ENCODE data around the gene KIRREL2. TPM values are rescaled to one million over a fixed set of nuclear protein-coding genes. Genes with fewer than 3 reads are reported as not detected.

KIRREL2 gene
- total and polyA plus RNA-seq, 3 donors from 2014 or later = 0.56 to 0.87 (median 0.84) TPM

DNA sequence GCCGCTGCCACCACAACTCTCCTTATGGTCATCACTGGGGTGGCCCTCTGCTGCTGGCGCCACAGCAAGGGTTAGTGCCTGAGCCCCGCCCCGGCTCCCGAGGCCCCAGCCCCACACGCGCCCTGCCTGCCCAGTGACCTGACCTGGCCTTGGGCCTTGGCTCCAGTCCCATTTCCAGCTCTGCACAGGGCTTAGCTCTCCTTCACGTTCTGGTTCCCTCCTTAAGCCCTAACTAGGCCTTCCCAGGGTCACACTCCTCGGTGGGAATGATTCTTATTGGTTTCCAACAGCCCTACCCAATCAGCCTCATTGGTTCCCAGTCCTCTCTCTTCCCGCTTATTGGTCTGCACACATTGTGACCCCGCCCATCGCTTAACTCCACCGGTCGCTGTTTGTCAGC is 5.8 kb downstream of the KIRREL2 start:
- Histone ChIP-seq H3K4me3 (no peak overlapping the region), H3K9me3 (no peaks in the 10 kb centered on the region), H3K27me3 (no peaks in the 10 kb centered on the region), H3K4me1 (no peaks in the 10 kb centered on the region), H3K27ac (no peak overlapping the region), H3K36me3 (ENCODE audit: low read depth, missing control alignments) (no peaks in the 10 kb centered on the region)
- 50 to 59% methylated on average over 14 of the region's 14 CpGs for WGBS, 2 donors
- intact Hi-C loops (cut with DNase I; ENCODE audit: low total_unique reads) = no loop called here
- DNase-seq = peak; percentile 44
- no peak for TF ChIP-seq POLR2A (IDR thresholded peaks at IDR 0.05)
- TF ChIP-seq, protein P1, sequence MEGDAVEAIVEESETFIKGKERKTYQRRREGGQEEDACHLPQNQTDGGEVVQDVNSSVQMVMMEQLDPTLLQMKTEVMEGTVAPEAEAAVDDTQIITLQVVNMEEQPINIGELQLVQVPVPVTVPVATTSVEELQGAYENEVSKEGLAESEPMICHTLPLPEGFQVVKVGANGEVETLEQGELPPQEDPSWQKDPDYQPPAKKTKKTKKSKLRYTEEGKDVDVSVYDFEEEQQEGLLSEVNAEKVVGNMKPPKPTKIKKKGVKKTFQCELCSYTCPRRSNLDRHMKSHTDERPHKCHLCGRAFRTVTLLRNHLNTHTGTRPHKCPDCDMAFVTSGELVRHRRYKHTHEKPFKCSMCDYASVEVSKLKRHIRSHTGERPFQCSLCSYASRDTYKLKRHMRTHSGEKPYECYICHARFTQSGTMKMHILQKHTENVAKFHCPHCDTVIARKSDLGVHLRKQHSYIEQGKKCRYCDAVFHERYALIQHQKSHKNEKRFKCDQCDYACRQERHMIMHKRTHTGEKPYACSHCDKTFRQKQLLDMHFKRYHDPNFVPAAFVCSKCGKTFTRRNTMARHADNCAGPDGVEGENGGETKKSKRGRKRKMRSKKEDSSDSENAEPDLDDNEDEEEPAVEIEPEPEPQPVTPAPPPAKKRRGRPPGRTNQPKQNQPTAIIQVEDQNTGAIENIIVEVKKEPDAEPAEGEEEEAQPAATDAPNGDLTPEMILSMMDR (IDR thresholded peaks at IDR 0.05) = no peak

DNA sequence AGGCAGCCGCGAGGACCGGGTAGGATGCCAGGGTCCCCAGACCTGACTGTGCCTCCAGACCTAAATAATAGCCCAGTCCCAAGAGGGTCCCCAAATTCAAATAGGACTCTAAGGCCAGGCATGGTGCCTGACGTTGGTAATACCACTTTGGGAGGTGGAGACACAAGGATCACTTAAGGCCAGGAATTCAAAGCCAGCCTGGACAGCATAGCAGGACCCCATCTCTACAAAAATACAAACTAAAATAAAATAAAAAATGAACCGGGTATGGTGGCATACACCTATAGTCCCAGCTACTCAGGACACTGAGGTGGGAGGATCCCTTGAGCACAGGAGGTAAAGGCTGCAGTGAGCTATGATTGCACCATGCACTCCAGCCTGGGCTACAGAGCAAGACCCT is 6.3 kb downstream of the KIRREL2 start:
- Histone ChIP-seq H3K4me3 (no peak overlapping the region), H3K4me1 (no peaks in the 10 kb centered on the region), H3K9me3 (no peaks in the 10 kb centered on the region), H3K27me3 (no peaks in the 10 kb centered on the region), H3K27ac (no peak overlapping the region), H3K36me3 (ENCODE audit: low read depth, missing control alignments) (no peaks in the 10 kb centered on the region)
- intact Hi-C loops (cut with DNase I; ENCODE audit: low total_unique reads) = no loop called here
- TF ChIP-seq, protein P1 (IDR thresholded peaks at IDR 0.05) = no peak
- TF ChIP-seq POLR2A (IDR thresholded peaks at IDR 0.05) = no peak
- 61 to 76% methylated on average over 4 to 5 of the region's 5 CpGs for WGBS, 2 donors
- no peak for DNase-seq

DNA sequence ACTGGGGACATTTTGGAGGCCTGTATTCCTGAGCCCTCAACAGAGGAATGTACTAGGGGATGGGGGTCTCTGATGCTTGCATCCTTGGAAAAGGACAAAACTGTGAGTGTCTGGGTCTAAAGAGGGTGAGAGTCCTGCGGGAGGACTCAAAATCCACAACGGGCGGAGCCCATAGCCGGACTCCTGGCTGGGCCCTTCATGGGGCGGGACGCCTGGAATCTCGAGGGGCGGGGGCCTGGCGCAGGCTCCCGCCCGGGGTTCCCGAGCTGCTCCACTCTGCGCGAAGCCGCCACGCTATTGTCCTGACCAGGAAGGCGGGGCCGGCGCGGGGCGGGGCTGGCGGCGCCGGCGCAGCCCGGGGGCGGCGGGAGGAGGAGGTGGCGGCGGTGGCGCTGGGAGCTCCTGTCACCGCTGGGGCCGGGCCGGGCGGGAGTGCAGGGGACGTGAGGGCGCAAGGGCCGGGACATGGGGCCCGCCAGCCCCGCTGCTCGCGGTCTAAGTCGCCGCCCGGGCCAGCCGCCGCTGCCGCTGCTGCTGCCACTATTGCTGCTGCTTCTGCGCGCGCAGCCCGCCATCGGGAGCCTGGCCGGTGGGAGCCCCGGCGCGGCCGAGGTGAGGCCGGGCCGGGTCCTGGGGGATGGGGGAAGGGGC is 11.6 kb downstream of the KIRREL2 start, which contains the start of gene APLP1:
APLP1 (plus strand) TSS at position 403 of the 651 bp plus-strand sequence; CDS start at position 466, 63 bp downstream.
- peaks cover 7% of the 10 kb centered on the region for H3K4me1 ChIP-seq
- no peaks in the 10 kb centered on the region for H3K27me3 ChIP-seq
- no peaks in the 10 kb centered on the region for H3K36me3 ChIP-seq (ENCODE audit: low read depth, missing control alignments)
- TF ChIP-seq POLR2A (IDR thresholded peaks at IDR 0.05) = no peak
- TF ChIP-seq, protein P1 (IDR thresholded peaks at IDR 0.05) = no peak
- intact Hi-C loops (cut with DNase I; ENCODE audit: low total_unique reads) = no loop called here
- 1% methylated on average over 42 of the region's 60 CpGs; no CpG with 5 or more reads in 1 of the 2 donors for WGBS, 2 donors
- no peak within 1 kb of the TSS for H3K27ac ChIP-seq
- peak within 1 kb of the TSS; percentile 31 to 55 for H3K4me3 ChIP-seq
- peak; percentile 71 for DNase-seq
- H3K9me3 ChIP-seq = no peaks in the 10 kb centered on the region

DNA sequence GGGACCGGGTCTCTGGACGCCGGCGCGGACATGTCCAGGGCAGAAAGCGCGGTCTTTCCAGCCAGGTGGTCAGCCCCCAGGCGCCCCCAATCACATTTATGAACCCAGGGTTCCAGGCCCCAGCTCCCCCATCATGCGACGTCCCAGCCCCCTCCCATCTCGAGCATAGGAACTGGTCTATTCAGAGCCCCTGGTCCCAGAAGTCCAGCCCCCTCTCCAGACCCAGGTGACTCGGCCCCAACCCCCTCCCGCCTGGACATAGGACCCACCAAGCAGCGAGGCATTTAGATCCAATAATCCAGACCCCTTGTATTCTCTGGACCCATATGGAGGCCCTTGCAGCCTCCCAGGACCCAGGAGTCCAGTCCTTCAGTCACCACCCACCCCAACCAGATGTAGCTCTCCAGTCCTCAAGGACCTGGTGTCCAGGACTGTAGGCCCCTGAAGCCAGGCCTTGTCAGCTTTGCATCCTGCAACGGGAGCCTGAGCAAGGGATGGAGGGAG is 12.2 kb downstream of the KIRREL2 start:
- intact Hi-C loops (cut with DNase I; ENCODE audit: low total_unique reads) = no loop called here
- no peak overlapping the region for H3K27ac ChIP-seq
- no peak for DNase-seq
- no peaks in the 10 kb centered on the region for H3K27me3 ChIP-seq
- peaks cover 7% of the 10 kb centered on the region for H3K4me1 ChIP-seq
- H3K9me3 ChIP-seq = no peaks in the 10 kb centered on the region
- TF ChIP-seq POLR2A (IDR thresholded peaks at IDR 0.05) = no peak
- TF ChIP-seq, protein P1 (IDR thresholded peaks at IDR 0.05) = no peak
- peak overlapping the region; percentile 31 to 55 for H3K4me3 ChIP-seq
- no peaks in the 10 kb centered on the region for H3K36me3 ChIP-seq (ENCODE audit: low read depth, missing control alignments)
- 2 to 8% methylated on average over 2 to 14 of the region's 15 CpGs for WGBS, 2 donors

Data from testis (tissue), 3 donors.